Keratinocyte (primary cell): ENCODE measurements around the gene STK36.

Experiments
- EZH2 ChIP-seq: IDR thresholded peaks from one replicate; pipeline ENCODE4 v1.6.1; 2012; ENCODE audit warnings: inconsistent platforms, mild to moderate bottlenecking, low read length, moderate library complexity
- TF ChIP-seq, protein P1 (sequence below), 3 experiments: IDR thresholded peaks in 1 of 3; conservative IDR thresholded peaks in 1 of 3; optimal IDR thresholded peaks in 1 of 3; 2 replicates in 2 of 3; 3 replicates in 1 of 3; pipeline versions ENCODE3 to v1.5.1; 2011; ENCODE audit warnings: low read length in 3 of 3, mild to moderate bottlenecking in 3 of 3, moderate library complexity in 2 of 3, control low read depth in 1 of 3, inconsistent platforms in 1 of 3; ENCODE audit not compliant: insufficient read depth in 2 of 3; ENCODE audit errors: extremely low read depth in 1 of 3

DNA sequence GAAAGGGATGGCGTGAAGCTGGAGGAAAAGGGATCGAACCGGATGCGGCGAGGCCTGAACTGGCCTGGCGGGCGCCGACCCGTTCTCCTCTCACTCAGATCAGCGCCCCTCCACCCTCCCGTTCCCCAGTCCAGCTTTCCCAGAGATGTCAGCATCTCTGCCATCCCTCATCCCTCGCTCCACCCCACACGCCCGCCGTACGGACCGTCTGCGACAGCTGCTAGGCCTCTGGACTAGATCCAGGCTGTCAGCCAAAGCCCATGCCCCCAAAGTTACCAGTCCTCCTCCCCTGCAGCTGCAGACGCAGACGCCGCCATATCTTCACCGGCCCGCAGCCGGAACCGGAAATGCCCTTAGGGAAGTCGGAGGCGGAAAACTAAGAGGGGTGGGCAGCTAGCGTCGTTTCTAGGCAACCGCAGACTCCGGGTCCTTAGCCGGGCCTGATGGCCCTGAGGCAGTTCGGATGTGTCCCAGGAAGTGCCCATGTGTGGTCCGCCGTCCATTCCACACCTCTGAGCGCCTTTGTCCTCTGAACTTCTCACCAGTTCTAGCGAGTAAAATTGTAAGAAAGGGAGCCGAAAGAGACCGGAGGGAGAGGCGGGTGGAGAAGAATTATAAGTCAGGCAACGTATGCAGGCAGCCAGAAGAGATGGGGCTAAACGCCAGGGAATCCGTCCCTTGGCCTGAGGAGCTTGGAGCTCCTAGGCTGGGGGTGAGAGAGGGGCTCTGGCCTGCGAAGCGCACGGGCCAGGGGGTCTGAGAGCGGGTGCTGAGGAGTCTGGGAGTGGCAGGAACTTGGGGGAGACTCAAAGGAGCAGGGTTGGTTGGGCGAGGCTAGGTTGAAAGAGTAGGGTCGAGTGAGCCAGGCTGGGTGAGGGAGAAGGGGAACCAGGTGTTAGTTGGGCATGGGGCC, at the start of gene STK36, which contains the start of gene RNF25:
- TF ChIP-seq, protein P1, sequence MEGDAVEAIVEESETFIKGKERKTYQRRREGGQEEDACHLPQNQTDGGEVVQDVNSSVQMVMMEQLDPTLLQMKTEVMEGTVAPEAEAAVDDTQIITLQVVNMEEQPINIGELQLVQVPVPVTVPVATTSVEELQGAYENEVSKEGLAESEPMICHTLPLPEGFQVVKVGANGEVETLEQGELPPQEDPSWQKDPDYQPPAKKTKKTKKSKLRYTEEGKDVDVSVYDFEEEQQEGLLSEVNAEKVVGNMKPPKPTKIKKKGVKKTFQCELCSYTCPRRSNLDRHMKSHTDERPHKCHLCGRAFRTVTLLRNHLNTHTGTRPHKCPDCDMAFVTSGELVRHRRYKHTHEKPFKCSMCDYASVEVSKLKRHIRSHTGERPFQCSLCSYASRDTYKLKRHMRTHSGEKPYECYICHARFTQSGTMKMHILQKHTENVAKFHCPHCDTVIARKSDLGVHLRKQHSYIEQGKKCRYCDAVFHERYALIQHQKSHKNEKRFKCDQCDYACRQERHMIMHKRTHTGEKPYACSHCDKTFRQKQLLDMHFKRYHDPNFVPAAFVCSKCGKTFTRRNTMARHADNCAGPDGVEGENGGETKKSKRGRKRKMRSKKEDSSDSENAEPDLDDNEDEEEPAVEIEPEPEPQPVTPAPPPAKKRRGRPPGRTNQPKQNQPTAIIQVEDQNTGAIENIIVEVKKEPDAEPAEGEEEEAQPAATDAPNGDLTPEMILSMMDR (optimal IDR thresholded peaks at IDR 0.05 in 1 of 3, IDR thresholded peaks at IDR 0.05 in 1 of 3, conservative IDR thresholded peaks at IDR 0.05 in 1 of 3; ENCODE audit: extremely low read depth in 1 of 3, insufficient read depth in 2 of 3, low read length in 3 of 3), result no peak
- TF ChIP-seq EZH2, result no peak
